ENCODE data around the gene SHISAL1. TPM values are rescaled to one million over a fixed set of nuclear protein-coding genes. Genes with fewer than 3 reads are reported as not detected.

Gene SHISAL1
- total and polyA plus RNA-seq, 11 donors, result 0.32 to 1.5 (median 0.85) TPM

DNA sequence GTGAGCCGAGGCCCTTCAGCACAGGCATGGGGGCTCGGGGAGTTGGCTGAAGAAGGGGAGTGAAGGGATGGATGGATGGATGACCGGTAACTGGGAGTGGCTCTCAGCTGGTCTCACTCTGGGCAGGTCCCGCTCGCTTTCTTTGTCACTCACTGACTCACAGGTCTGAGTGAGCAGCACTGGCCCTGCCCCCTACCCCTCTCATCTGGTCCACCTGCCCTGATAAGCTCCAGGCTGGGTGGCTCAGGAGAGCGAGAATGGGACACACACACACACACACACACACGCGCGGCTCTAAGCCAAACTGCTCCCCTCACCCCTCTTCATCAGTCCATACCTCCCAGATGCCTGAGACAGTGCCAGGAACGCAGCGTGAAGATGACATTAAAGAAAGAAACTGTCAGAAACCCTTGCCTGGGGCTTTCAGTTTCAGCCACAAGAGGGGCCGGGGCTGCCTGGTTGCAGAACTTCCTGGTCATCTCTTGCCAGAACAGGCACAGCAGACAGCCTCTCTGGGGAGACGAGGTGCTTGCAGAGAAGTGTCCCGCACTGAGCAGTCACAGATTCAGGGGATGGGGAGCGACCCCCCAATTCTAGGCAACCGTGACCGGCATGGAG, 16.5 kb upstream of the SHISAL1 start:
- ATAC-seq (no peak), DNase-seq (no peak)
- Histone ChIP-seq H3K27me3 (peaks cover 0 to 44% (median 15%) of the 10 kb centered on the region in 9 donors), H3K4me3 (no peak overlapping the region), H3K9me3 (no peaks in the 10 kb centered on the region), H3K4me1 (peaks cover 0 to 25% (median 15%) of the 10 kb centered on the region in 12 donors), H3K27ac (no peak overlapping the region), H3K36me3 (no peaks in the 10 kb centered on the region)
- TF ChIP-seq POLR2A (IDR thresholded peaks at IDR 0.05), result no peak
- TF ChIP-seq, protein P1, sequence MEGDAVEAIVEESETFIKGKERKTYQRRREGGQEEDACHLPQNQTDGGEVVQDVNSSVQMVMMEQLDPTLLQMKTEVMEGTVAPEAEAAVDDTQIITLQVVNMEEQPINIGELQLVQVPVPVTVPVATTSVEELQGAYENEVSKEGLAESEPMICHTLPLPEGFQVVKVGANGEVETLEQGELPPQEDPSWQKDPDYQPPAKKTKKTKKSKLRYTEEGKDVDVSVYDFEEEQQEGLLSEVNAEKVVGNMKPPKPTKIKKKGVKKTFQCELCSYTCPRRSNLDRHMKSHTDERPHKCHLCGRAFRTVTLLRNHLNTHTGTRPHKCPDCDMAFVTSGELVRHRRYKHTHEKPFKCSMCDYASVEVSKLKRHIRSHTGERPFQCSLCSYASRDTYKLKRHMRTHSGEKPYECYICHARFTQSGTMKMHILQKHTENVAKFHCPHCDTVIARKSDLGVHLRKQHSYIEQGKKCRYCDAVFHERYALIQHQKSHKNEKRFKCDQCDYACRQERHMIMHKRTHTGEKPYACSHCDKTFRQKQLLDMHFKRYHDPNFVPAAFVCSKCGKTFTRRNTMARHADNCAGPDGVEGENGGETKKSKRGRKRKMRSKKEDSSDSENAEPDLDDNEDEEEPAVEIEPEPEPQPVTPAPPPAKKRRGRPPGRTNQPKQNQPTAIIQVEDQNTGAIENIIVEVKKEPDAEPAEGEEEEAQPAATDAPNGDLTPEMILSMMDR (IDR thresholded peaks at IDR 0.05), result no peak
- 55 to 67% (median 60%) methylated on average over 16 to 17 of the region's 17 CpGs for WGBS, 4 donors
- intact Hi-C loops (cut with DNase I), result loop anchor here in 2 of 10 donors (10.0 kb wide), 2 partner anchors 296 to 334 kb away; no protein-coding TSS in a partner anchor

GRCh38 chr22:44328762-44329161, 16.0 kb upstream of the SHISAL1 start:
- Histone ChIP-seq H3K36me3 (no peaks in the 10 kb centered on the region), H3K4me3 (no peak overlapping the region), H3K9me3 (no peaks in the 10 kb centered on the region), H3K27me3 (peaks cover 0 to 43% (median 15%) of the 10 kb centered on the region in 9 donors), H3K4me1 (peaks cover 0 to 25% (median 15%) of the 10 kb centered on the region in 12 donors), H3K27ac (no peak overlapping the region)
- intact Hi-C loops (cut with DNase I), result loop anchor here in 2 of 10 donors (10.0 kb wide), 2 partner anchors 296 to 334 kb away; no protein-coding TSS in a partner anchor
- TF ChIP-seq, protein P1 (IDR thresholded peaks at IDR 0.05), result no peak
- no peak for TF ChIP-seq POLR2A (IDR thresholded peaks at IDR 0.05)
- no peak for ATAC-seq
- DNase-seq, result no peak
- 74 to 93% (median 90%) methylated on average over 5 of the region's 5 CpGs for WGBS, 4 donors

GRCh38 chr22:44328326-44328725, 15.6 kb upstream of the SHISAL1 start:
- DNase-seq (no peak), ATAC-seq (no peak)
- Histone ChIP-seq H3K27me3 (peaks cover 0 to 39% (median 13%) of the 10 kb centered on the region in 9 donors), H3K36me3 (no peaks in the 10 kb centered on the region), H3K27ac (no peak overlapping the region), H3K4me3 (no peak overlapping the region), H3K4me1 (peaks cover 0 to 25% (median 15%) of the 10 kb centered on the region in 12 donors), H3K9me3 (no peaks in the 10 kb centered on the region)
- intact Hi-C loops (cut with DNase I), result loop anchor here in 2 of 10 donors (10.0 kb wide), 2 partner anchors 296 to 334 kb away; no protein-coding TSS in a partner anchor
- WGBS, 4 donors, result 83 to 97% (median 94%) methylated on average over 1 to 6 of the region's 6 CpGs
- no peak for TF ChIP-seq POLR2A (IDR thresholded peaks at IDR 0.05)
- TF ChIP-seq, protein P1 (IDR thresholded peaks at IDR 0.05), result no peak

- DNase-seq, result no peak
- Histone ChIP-seq H3K27ac (peak overlapping the region in 6 of 12 donors; percentile 19 to 59 (median 49)), H3K36me3 (no peaks in the 10 kb centered on the region), H3K4me1 (peaks cover 0 to 25% (median 13%) of the 10 kb centered on the region in 12 donors), H3K9me3 (no peaks in the 10 kb centered on the region), H3K27me3 (peaks cover 0 to 24% (median 12%) of the 10 kb centered on the region in 9 donors), H3K4me3 (peak overlapping the region in 11 of 12 donors; percentile 26 to 73 (median 56))
- WGBS, 4 donors, result 78 to 85% (median 82%) methylated on average over 7 of the region's 7 CpGs
- no peak for TF ChIP-seq POLR2A (IDR thresholded peaks at IDR 0.05)
- TF ChIP-seq, protein P1 (IDR thresholded peaks at IDR 0.05), result peak in 1 of 12 donors; percentile 4
- ATAC-seq, result no peak
- intact Hi-C loops (cut with DNase I), result loop anchor here in 2 of 10 donors (10.0 kb wide), 2 partner anchors 298 to 332 kb away; no protein-coding TSS in a partner anchor
Observed at GRCh38 chr22:44326491-44326885, 13.7 kb upstream of the SHISAL1 start.
